Naive thymus-derived CD4-positive, alpha-beta T cell (primary cell): ENCODE measurements around the gene KIRREL1. TPM values are rescaled to one million over a fixed set of nuclear protein-coding genes. Genes with fewer than 3 reads are reported as not detected.

Experiments used
- ATAC-seq: fragments of 150-1000 bp; cut with Tn5 transposase; 2 replicates; pipeline ENCODE4 v1.10.0; 2021; ENCODE audit warnings: mild to moderate bottlenecking, moderate library complexity
- CTCF ChIA-PET: fragments of 350-600 bp; sonication (Branson Sonifier 250); formaldehyde crosslinking; loops from one replicate; lab custom pipeline; 2021; ENCODE audit warnings: antibody characterized with exemption; lab: Charles Lee
- POLR2A ChIA-PET: fragments of 350-600 bp; sonication (Branson Sonifier 250); formaldehyde crosslinking; loops from one replicate; lab custom pipeline; 2021; ENCODE audit warnings: antibody characterized with exemption, inconsistent platforms; lab: Charles Lee
- DNase-seq, 9 donors: peaks; one replicate each; pipeline versions ENCODE4 v3.0.0 to v3.0.0-alpha.2; 2020 to 2022; ENCODE audit warnings: mixed read lengths in 1 of 9
- H3K27ac ChIP-seq: one replicate; pipeline ENCODE4 v1.7.0; 2013; ENCODE audit warnings: mild to moderate bottlenecking, low read depth, low read length, moderate library complexity
- H3K27me3 ChIP-seq, 2 donors: one replicate each; pipeline ENCODE4 v1.7.0; 2013; ENCODE audit warnings: low read length in 2 of 2, mild to moderate bottlenecking in 2 of 2, moderate library complexity in 2 of 2; ENCODE audit not compliant: control insufficient read depth in 2 of 2, insufficient read depth in 2 of 2
- H3K36me3 ChIP-seq, 3 experiments: 1 replicate in 2 of 3; 2 replicates in 1 of 3; pipeline ENCODE4 v1.7.0; 2013; ENCODE audit warnings: low read length in 3 of 3, mild to moderate bottlenecking in 3 of 3, moderate library complexity in 1 of 3; ENCODE audit not compliant: insufficient read depth in 3 of 3, control insufficient read depth in 2 of 3
- H3K4me1 ChIP-seq, 2 donors: one replicate each; pipeline ENCODE4 v1.7.0; 2013; ENCODE audit warnings: low read length in 2 of 2, mild to moderate bottlenecking in 2 of 2, moderate library complexity in 1 of 2; ENCODE audit not compliant: control insufficient read depth in 2 of 2, insufficient read depth in 2 of 2
- H3K4me3 ChIP-seq: 2 replicates; pipeline ENCODE4 v1.7.0; 2013; ENCODE audit warnings: mild to moderate bottlenecking, low read length
- H3K9me3 ChIP-seq, 3 experiments: 1 replicate in 2 of 3; 2 replicates in 1 of 3; pipeline ENCODE4 v1.7.0; 2013; ENCODE audit warnings: low read length in 3 of 3; ENCODE audit not compliant: control insufficient read depth in 2 of 3
- H3K27ac Mint-ChIP-seq, 9 donors: one replicate each; pipeline ENCODE4 v1.8.0; 2020 to 2022; ENCODE audit warnings: mixed read lengths in 9 of 9, mild to moderate bottlenecking in 8 of 9, moderate library complexity in 5 of 9, inconsistent platforms in 2 of 9
- H3K27me3 Mint-ChIP-seq, 5 donors: one replicate each; pipeline ENCODE4 v1.8.0; 2021 to 2022; ENCODE audit warnings: mixed read lengths in 5 of 5, mild to moderate bottlenecking in 1 of 5
- H3K36me3 Mint-ChIP-seq, 5 donors: one replicate each; pipeline ENCODE4 v1.8.0; 2020 to 2022; ENCODE audit warnings: mixed read lengths in 5 of 5, mild to moderate bottlenecking in 3 of 5, inconsistent platforms in 1 of 5
- H3K4me1 Mint-ChIP-seq, 7 donors: one replicate each; pipeline ENCODE4 v1.8.0; 2020 to 2022; ENCODE audit warnings: mixed read lengths in 7 of 7, mild to moderate bottlenecking in 3 of 7, inconsistent platforms in 1 of 7
- H3K4me3 Mint-ChIP-seq, 10 donors: one replicate each; pipeline ENCODE4 v1.8.0; 2020 to 2022; ENCODE audit warnings: mild to moderate bottlenecking in 10 of 10, mixed read lengths in 10 of 10, moderate library complexity in 6 of 10, inconsistent platforms in 2 of 10
- H3K9me3 Mint-ChIP-seq, 11 donors: one replicate each; pipeline ENCODE4 v1.8.0; 2020 to 2022; ENCODE audit warnings: mixed read lengths in 11 of 11, mild to moderate bottlenecking in 4 of 11, inconsistent platforms in 1 of 11, moderate library complexity in 1 of 11
- intact Hi-C, 2 donors: fragments of 100-400 bp; cut with micrococcal nuclease; formaldehyde crosslinking; loops; one replicate each; pipeline ENCODE4 v1.15.1; 2023
- polyA plus RNA-seq, 2 donors: library from polyadenylated mRNA; unstranded; fragments of 300-500 nt; fragmentation: Illumina TruSeq; gene quantifications; one replicate each; pipeline ENCODE4 v1.2.3, GENCODE V29; 2021
- total RNA-seq, 6 experiments: library from RNA in 5 of 6; stranded (reverse) in 5 of 6; gene quantifications; 1 replicate in 5 of 6; 2 replicates in 1 of 6; pipeline ENCODE4 v1.2.3 and lab custom pipeline; 2021 to 2026

The KIRREL1 gene
- total and polyA plus RNA-seq, 7 experiments from 2014 or later, result not detected

- ChIA-PET POLR2A (no interaction called here), CTCF (no interaction called here)
- Histone ChIP-seq H3K27me3 (no peaks in the 10 kb centered on the region), H3K4me1 (no peaks in the 10 kb centered on the region), H3K27ac (no peak overlapping the region), H3K9me3 (no peaks in the 10 kb centered on the region), H3K36me3 (no peaks in the 10 kb centered on the region), H3K4me3 (no peak overlapping the region)
- H3K27me3 Mint-ChIP-seq, result peaks cover 3 to 36% (median 8%) of the 10 kb centered on the region in 5 donors
- no peaks in the 10 kb centered on the region for H3K4me1 Mint-ChIP-seq
- H3K4me3 Mint-ChIP-seq, result no peak overlapping the region
- intact Hi-C loops, result no loop called here
- no peak overlapping the region for H3K27ac Mint-ChIP-seq
- DNase-seq (no peak), ATAC-seq (no peak)
- H3K9me3 Mint-ChIP-seq, result peaks cover 0 to 2% (median 0%) of the 10 kb centered on the region in 11 donors
- H3K36me3 Mint-ChIP-seq, result no peaks in the 10 kb centered on the region
These were observed 77.7 kb downstream of the KIRREL1 start for GRCh38 chr1:158071138-158071537.

DNA sequence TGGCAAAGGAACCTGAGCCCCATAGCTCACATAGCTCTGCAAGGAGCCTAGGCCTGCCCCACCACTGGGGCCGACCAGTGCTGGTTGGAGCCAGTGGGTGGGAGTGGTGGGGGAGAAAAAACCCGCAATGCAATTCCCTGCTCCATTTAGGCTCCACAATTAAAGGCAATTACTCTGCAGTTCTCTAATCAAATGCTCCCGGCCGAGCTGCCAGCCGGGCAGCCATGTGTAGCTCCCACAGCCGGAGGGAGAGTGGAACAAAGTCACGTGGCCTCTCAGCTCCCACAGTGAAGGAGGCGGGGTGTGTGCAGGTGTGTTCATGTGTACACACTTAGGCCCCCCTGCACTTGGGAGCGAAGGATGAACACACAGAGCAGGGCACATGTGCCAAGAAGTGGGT, 81.6 kb downstream of the KIRREL1 start:
- H3K4me1 ChIP-seq, result no peaks in the 10 kb centered on the region
- no peaks in the 10 kb centered on the region for H3K27me3 ChIP-seq
- ATAC-seq, result no peak
- no peak overlapping the region for H3K27ac ChIP-seq
- no peak overlapping the region for H3K4me3 ChIP-seq
- H3K9me3 ChIP-seq, result no peaks in the 10 kb centered on the region
- ChIA-PET POLR2A (no interaction called here), CTCF (no interaction called here)
- Mint-ChIP-seq H3K36me3 (no peaks in the 10 kb centered on the region), H3K27me3 (peaks cover 0 to 18% (median 6%) of the 10 kb centered on the region in 5 donors), H3K27ac (no peak overlapping the region), H3K4me1 (peaks cover 0 to 6% (median 0%) of the 10 kb centered on the region in 7 donors), H3K4me3 (no peak overlapping the region), H3K9me3 (peaks cover 0 to 2% (median 0%) of the 10 kb centered on the region in 11 donors)
- no peak for DNase-seq
- intact Hi-C loops, result no loop called here
- H3K36me3 ChIP-seq, result no peaks in the 10 kb centered on the region

DNA sequence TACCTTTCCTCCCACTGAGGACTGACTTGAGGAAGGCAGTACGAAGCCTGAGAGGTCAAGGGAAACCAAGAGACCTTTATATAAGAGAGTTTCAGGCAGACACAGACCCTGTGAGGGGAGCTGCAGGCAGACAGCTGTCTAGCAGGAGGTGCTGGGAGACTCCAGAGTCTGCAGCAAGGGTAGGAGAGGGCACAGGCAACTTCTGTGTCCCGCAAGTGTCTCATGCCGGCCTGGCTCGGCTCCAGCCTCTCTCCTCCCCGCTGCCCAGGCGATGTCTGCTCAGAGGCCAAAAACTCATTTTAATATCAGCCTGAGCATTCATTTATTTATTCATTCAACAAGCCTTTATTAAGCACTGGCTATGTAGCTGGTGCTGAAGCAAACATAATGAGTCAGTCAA, 83.0 kb downstream of the KIRREL1 start:
- DNase-seq, result no peak
- no peak overlapping the region for H3K4me3 ChIP-seq
- ChIA-PET POLR2A (no interaction called here), CTCF (no interaction called here)
- H3K36me3 Mint-ChIP-seq, result no peaks in the 10 kb centered on the region
- no peaks in the 10 kb centered on the region for H3K9me3 ChIP-seq
- H3K27ac ChIP-seq, result no peak overlapping the region
- peaks cover 0 to 2% (median 0%) of the 10 kb centered on the region in 11 donors for H3K9me3 Mint-ChIP-seq
- H3K4me1 ChIP-seq, result no peaks in the 10 kb centered on the region
- H3K27ac Mint-ChIP-seq, result no peak overlapping the region
- peaks cover 0 to 6% (median 0%) of the 10 kb centered on the region in 7 donors for H3K4me1 Mint-ChIP-seq
- no peak for ATAC-seq
- peaks cover 0 to 11% (median 6%) of the 10 kb centered on the region in 5 donors for H3K27me3 Mint-ChIP-seq
- H3K36me3 ChIP-seq, result no peaks in the 10 kb centered on the region
- intact Hi-C loops, result no loop called here
- H3K4me3 Mint-ChIP-seq, result no peak overlapping the region
- no peaks in the 10 kb centered on the region for H3K27me3 ChIP-seq

DNA sequence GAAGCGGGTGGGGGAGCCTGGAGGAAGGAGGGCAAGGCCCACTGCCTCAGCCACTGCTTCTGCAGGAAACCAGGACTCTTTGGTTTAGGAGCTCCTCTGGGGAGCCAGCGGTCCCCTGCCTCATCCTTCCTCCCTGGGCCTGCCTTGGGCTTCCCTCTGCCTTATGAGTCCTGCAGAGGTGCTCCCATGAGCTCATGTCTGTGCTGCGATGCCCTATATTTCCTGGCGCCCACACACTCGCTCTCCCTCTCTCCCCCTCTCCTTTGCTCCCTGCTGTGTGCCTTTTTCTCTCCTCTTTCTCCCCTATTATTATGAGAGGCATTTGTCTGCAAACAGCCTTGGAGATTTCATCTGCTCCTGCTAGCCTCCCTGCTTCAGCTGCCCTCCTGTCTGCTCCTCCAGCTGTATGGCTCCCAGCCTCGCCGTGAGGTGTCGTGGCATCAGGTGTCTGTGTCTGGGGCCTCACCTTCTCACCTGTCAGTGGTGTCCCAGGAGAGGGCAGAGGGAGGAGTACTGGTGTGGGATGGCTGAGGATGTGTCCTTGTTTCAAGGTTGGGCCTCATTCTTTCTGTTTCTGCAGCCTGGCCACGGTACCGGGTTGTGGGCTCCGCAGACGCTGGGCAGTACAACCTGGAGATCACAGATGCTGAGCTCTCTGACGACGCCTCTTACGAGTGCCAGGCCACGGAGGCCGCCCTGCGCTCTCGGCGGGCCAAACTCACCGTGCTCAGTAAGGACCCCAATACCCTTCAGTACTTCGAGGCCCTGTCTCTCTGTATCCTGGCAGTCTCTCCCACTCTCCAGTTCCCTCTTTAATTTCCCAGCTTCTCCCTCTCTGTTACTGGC, 84.2 kb downstream of the KIRREL1 start:
- Mint-ChIP-seq H3K9me3 (no peaks in the 10 kb centered on the region), H3K36me3 (no peaks in the 10 kb centered on the region), H3K4me1 (peaks cover 0 to 6% (median 0%) of the 10 kb centered on the region in 7 donors), H3K27me3 (peaks cover 0 to 3% (median under 1%) of the 10 kb centered on the region in 5 donors), H3K27ac (no peak overlapping the region), H3K4me3 (no peak overlapping the region)
- intact Hi-C loops, result no loop called here
- ChIA-PET POLR2A (no interaction called here), CTCF (no interaction called here)
- no peak overlapping the region for H3K27ac ChIP-seq
- ATAC-seq, result no peak
- no peaks in the 10 kb centered on the region for H3K4me1 ChIP-seq
- no peak overlapping the region for H3K4me3 ChIP-seq
- no peaks in the 10 kb centered on the region for H3K9me3 ChIP-seq
- DNase-seq, result no peak
- no peaks in the 10 kb centered on the region for H3K27me3 ChIP-seq
- H3K36me3 ChIP-seq, result no peaks in the 10 kb centered on the region

GRCh38 chr1:158078569-158079080, 85.2 kb downstream of the KIRREL1 start:
- no peak for DNase-seq
- CTCF ChIA-PET, result no interaction called here
- Histone ChIP-seq H3K9me3 (no peaks in the 10 kb centered on the region), H3K36me3 (no peaks in the 10 kb centered on the region), H3K27ac (no peak overlapping the region), H3K4me3 (no peak overlapping the region), H3K4me1 (no peaks in the 10 kb centered on the region), H3K27me3 (no peaks in the 10 kb centered on the region)
- Mint-ChIP-seq H3K9me3 (no peaks in the 10 kb centered on the region), H3K4me3 (no peak overlapping the region), H3K4me1 (peaks cover 0 to 6% (median 0%) of the 10 kb centered on the region in 7 donors), H3K27ac (peak overlapping the region in 1 of 9 donors; percentile 54), H3K27me3 (peaks cover 0 to 3% (median 0%) of the 10 kb centered on the region in 5 donors), H3K36me3 (no peaks in the 10 kb centered on the region)
- intact Hi-C loops, result no loop called here
- POLR2A ChIA-PET, result no interaction called here
- no peak for ATAC-seq

DNA sequence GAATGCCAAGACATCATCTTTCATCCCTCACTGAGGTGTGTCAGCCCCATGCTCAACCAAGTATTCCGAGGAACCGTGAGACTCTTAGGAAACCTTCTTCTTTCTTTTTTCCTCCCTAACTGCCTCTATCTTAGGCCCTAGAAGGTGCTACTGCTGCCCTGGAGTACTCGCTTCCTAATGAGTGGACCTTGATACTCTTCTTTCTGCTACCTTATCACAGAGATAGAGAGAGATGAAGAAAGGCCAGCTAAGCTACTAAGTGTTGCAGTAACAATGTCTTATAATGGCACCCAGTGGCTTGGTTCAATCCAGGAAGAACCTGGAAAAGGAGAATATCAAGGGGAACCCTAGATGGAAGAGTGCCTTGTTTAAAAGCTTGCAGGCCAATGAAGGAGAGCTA, 86.6 kb downstream of the KIRREL1 start:
- Histone ChIP-seq H3K4me3 (no peak overlapping the region), H3K27me3 (no peaks in the 10 kb centered on the region), H3K36me3 (no peaks in the 10 kb centered on the region), H3K9me3 (no peaks in the 10 kb centered on the region), H3K27ac (no peak overlapping the region), H3K4me1 (no peaks in the 10 kb centered on the region)
- H3K9me3 Mint-ChIP-seq, result no peaks in the 10 kb centered on the region
- H3K36me3 Mint-ChIP-seq, result no peaks in the 10 kb centered on the region
- ChIA-PET CTCF (no interaction called here), POLR2A (no interaction called here)
- peaks cover 0 to 6% (median 0%) of the 10 kb centered on the region in 7 donors for H3K4me1 Mint-ChIP-seq
- no peak overlapping the region for H3K4me3 Mint-ChIP-seq
- intact Hi-C loops, result no loop called here
- H3K27me3 Mint-ChIP-seq, result peaks cover 0 to 3% (median 0%) of the 10 kb centered on the region in 5 donors
- H3K27ac Mint-ChIP-seq, result no peak overlapping the region
- no peak for ATAC-seq
- no peak for DNase-seq
